H1 (cell line): Measurements from ENCODE around the gene NAA40. TPM values are rescaled to one million over a fixed set of nuclear protein-coding genes. Genes with fewer than 3 reads are reported as not detected.

Experiments used
- CBX5 ChIP-seq: fragments of 300-800, 300-1000 bp; sonication (generic); IDR thresholded peaks from 2 replicates; pipeline ENCODE4 v1.7.1; 2016; ENCODE audit warnings: antibody characterized with exemption, low read length, low read depth
- CEBPB ChIP-seq: IDR thresholded peaks from 2 replicates; pipeline ENCODE4 v1.6.1; 2012; ENCODE audit warnings: low read depth, low read length
- CHD2 ChIP-seq: IDR thresholded peaks from 2 replicates; pipeline ENCODE4 v1.6.1; 2012; ENCODE audit warnings: low read length, improper control_type of control experiment
- CHD7 ChIP-seq: fragments of 300-600 bp; sonication (generic); IDR thresholded peaks from 2 replicates; pipeline ENCODE4 v1.7.1; 2012; ENCODE audit warnings: low read length, moderate library complexity, mild to moderate bottlenecking, inconsistent platforms; ENCODE audit not compliant: insufficient replicate concordance
- KDM4A ChIP-seq: IDR thresholded peaks from one replicate; pipeline ENCODE4 v1.7.1; 2012; ENCODE audit warnings: low read depth, mild to moderate bottlenecking, moderate library complexity, low read length, inconsistent platforms; ENCODE audit not compliant: severe bottlenecking
- RNF2 ChIP-seq: fragments of 200-900, 300-1000 bp; sonication (generic); IDR thresholded peaks from 2 replicates; pipeline ENCODE4 v1.7.1; 2016; ENCODE audit warnings: borderline replicate concordance, low read depth, mild to moderate bottlenecking, antibody characterized with exemption, low read length; ENCODE audit not compliant: poor library complexity, severe bottlenecking; ENCODE audit errors: missing control alignments
- SAP30 ChIP-seq: fragments of 300-600 bp; sonication (generic); IDR thresholded peaks from 2 replicates; pipeline ENCODE4 v1.7.1; 2012; ENCODE audit warnings: low read length, moderate library complexity, mild to moderate bottlenecking, inconsistent platforms; ENCODE audit not compliant: insufficient read depth, insufficient replicate concordance
- polyA plus RNA-seq, 7 experiments: library from polyadenylated mRNA; depleted of rRNA in 3 of 7; stranded (reverse) in 5 of 7; unstranded in 2 of 7; fragments of >200 nt in 5 of 7; fragments of 200-250 nt in 2 of 7; gene quantifications; 1 replicate in 5 of 7; 2 replicates in 1 of 7; 4 replicates in 1 of 7; pipeline versions ENCODE4 v1.2.1 to v1.2.3, GENCODE V29; 2011 to 2013; ENCODE audit warnings: missing spikeins in 2 of 7, mixed read lengths in 2 of 7
- total RNA-seq: library from RNA; stranded (reverse); fragmentation: NEBNext Ultra II Directional; extraction: Animal tissue kit (Norgen Biotek cat#: 25700); gene quantifications from 2 replicates; pipeline ENCODE4 v1.2.1, GENCODE V29; 2021

Gene NAA40
- total and polyA plus RNA-seq, 2 of the 8 experiments (the other 6 are each of a cell fraction or from before 2014, with no cell fraction given) = 20.0 to 31.1 TPM

- TF ChIP-seq RNF2 (no peak), CHD2 (no peak), CEBPB (no peak), CBX5 (no peak), CHD7 (no peak), KDM4A (no peak), SAP30 (no peak)
These were observed 34.9 kb upstream of the NAA40 start (continued) for GRCh38 chr11:63903884-63904283.
